Stimulated activated CD8-positive, alpha-beta memory T cell treated with anti-CD3 and anti-CD28 coated beads, Interleukin-15, amount 100 ng/mL, for 24 hours (primary cell): ENCODE results near the gene BRD4.

Experiments used
- DNase-seq: peaks from one replicate; pipeline ENCODE4 v3.0.0-alpha.2; 2020; ENCODE audit warnings: low read depth

BRD4 gene

GRCh38 chr19:15248106-15248505, 84.2 kb downstream of the BRD4 start:
- no peak for DNase-seq

DNA sequence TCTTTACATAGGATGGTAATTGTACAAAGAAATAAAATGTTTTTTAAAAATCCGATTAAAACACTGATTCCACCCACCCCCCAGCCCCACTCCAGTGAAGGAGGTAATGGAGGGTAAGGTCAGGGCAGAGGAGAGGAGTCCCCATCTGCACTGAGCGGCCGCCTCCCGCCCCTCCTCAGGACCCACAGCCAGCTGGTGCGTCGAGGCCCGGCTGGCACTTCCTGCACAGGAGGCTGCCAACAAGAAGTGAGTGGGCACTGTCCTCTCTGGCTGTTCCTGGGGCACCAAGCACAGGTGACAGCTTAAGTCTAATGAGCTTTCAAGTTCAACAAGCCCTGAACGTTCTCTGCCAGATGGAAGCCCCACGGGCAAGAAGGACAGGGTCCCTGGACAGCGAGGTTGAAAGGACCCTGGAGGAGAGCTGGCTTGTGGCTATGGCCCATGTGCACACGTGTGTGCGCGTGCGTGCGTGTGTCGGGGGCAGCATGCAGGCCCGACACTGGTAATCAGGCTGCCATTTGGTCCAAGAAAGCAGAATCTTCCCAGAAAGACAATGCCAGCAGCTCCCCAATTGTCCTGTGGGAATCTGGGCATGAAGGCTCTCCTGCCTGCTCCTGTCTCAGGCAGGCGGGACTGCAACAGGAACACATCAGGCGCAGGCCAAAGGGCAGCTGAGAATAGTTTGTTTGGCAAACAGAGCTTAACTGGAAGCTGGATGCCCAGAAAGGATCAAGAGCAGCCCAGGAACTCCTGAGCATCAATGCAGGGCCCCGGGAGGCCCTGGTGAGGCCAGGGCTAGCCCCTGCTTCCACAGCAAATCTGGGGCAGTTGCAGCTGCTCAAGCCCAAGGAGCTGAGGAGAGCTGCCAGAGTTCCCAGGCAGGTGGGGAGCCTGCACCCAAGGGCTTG, 85.0 kb downstream of the BRD4 start:
- no peak for DNase-seq

DNA sequence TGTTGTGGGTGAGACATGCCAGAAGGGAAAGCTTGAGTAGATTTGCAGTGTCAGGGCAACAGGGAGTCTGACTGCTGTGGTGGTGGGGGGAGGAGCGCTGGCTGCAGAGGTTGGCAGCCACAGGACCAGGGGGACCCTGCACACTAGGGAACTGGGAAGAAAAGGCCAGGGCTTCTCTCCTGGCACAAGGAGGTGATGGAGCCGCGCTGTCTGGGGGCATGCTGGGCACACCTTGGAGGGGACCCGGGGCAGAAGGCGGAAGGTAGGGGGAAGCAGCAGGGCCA, 86.2 kb downstream of the BRD4 start:
- no peak for DNase-seq

DNA sequence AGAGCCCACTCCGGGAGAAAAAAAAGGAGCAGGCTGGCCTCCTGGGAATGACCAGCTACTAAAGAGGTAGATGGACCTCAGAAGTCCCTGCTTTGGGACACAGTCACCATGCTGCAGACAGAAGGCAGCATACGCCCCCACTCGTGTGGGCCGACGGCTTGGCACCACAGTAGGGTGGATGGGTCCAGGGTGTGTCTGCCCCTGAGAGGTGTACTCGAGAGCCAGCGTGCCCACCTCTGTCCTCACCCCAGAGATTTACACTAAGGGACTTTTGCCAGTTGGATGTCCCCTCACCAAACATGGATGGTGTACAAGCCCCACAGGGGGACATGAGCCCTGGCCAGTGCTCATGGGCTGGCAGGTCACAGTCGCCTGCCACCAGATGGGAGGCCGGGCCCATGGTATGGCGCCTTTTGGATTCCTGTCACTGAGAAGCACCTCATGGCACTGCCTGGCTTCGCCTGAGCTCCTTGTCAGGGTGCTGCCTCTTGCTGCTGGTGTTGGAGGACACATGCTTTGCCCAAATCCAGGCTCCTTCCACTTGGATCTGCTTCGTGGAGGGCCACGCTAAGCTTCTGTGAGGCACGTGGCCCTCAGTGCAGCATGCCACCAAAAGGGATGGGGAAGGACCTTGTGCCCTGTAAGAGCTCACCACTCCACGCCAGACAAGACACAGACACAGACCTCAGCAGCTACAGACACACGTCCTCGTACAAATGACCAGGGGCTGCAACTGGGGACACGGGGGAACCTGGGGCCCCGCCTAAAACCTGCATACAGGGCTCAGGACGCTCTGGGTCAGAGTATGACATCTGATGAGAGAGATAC, 86.8 kb downstream of the BRD4 start:
- DNase-seq: no peak

- no peak for DNase-seq
These were observed 87.5 kb downstream of the BRD4 start for GRCh38 chr19:15244808-15245207.

DNA sequence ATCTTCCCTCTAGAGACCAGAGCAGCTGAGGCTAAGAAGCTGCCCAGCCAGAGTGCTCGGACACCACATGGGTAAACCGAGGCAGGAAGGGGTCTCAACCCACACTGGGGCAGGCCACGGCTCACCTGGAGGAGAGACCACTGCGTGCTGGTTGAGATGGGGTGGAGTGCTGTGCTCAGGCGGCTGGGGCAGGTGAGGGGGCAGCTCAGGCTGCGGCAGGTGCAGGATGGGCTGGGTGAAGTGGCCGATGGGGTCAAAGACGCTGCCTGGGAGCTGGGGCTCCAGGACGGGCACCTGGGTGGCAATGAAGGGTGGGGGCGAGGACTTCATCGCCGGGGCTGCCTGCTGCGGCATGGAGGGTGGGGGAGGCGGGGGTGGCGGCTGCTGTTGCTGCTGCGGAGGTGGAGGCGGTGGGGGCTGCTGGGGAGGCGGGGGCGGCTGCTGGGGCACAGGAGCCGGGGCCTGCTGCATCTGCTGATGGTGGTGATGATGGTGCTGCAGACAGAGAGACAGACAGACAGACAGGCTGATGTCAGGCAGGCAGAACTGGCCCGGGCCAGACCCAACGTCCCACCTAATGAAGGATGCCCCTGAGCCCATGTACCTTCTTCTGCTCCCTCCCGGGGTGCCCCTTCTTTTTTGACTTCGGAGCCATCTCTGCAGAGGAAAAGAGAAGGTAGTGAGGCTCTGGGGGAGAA, 88.1 kb downstream of the BRD4 start:
- DNase-seq: no peak

GRCh38 chr19:15243236-15243957, 88.9 kb downstream of the BRD4 start:
- no peak for DNase-seq

- DNase-seq: no peak
These were observed 91.0 kb downstream of the BRD4 start for GRCh38 chr19:15241259-15241910.

GRCh38 chr19:15240515-15240914, 91.8 kb downstream of the BRD4 start:
- DNase-seq: no peak

- no peak for DNase-seq
These were observed 92.9 kb downstream of the BRD4 start for GRCh38 chr19:15239337-15239949.

GRCh38 chr19:15238639-15239155, 93.6 kb downstream of the BRD4 start:
- DNase-seq: no peak

DNA sequence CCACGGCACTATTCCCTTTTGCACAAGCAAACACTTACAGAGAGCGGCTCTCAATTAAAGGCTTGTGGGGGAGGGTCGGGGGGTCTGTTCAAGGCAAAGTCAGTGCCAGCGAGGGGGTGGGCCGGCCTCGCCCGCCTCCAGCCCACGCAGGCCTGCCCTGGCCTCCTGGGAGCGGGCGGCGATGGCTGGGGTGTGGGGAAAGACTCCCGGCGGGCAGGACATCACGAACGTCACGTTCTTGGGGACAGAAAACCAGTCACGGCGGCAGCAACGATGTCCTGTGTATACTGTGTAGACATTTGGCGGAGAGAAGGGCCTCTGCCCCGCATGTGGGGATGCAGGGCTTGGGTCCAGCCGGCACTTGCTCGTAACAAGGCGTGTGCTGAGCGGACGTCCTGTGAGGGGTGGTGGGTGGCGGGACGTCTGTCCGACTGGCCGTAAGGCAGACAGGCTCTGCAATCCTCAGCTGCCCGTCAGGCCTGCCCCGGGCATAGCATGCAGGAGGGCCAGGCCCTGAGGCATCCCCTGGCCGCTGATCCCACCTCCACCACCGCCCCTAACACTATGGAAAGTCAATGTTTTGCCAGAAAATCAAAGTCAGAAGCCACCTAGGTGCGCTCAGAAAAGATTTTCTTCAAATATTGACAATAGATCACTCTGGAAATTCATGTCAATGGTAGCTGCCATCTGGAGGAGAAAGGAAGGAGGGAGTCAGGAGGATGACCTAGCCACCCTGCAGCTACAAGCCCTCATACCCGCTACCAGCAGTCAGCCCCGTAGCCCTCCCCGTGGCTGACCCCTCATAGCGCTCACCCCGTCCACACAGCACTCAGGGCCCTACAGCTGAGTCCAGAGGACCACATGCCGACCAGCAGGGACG, 94.3 kb downstream of the BRD4 start:
- DNase-seq: no peak

DNA sequence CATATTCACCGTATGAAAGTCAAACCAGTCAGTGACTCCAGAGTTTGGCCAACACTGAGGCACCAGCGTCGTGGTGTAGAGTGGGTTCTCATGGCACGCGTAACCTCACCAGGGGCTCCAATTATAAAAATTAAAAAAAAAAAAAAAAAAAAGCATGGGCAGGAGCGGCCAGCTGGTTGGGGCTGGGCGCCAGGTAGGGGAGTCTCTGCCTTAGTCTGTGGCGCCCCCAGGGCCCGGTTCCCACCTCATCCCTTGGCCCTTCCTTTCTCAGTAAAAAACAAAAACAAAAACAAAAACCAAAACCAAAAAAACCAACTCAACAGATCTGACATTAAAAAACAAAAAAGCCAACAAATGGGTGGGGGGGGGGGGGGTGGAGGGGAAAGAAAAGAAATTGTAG, 95.5 kb downstream of the BRD4 start:
- no peak for DNase-seq

GRCh38 chr19:15235781-15236180, 96.6 kb downstream of the BRD4 start:
- DNase-seq: no peak

GRCh38 chr19:15234431-15235130, 97.8 kb downstream of the BRD4 start:
- DNase-seq: no peak

DNA sequence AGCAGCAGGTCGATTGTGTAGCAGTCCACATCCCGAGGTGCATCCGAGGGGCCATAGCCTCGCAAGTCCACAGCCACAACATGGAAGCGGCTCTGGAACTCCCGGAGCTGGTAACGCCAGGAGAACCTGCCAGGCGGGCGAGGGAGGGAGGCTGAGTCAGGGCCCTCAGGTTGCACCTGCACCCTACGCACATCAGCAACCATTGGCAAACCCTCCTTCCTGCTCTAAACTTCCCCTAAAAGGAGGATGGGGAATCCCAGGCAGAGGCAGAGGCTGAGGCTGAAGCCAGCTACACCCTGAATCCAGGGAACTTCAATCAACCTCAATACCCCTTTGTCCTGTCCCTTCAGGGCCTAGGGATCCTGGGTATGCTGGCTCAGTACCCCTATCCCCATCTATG, 101.1 kb downstream of the BRD4 start:
- no peak for DNase-seq

DNA sequence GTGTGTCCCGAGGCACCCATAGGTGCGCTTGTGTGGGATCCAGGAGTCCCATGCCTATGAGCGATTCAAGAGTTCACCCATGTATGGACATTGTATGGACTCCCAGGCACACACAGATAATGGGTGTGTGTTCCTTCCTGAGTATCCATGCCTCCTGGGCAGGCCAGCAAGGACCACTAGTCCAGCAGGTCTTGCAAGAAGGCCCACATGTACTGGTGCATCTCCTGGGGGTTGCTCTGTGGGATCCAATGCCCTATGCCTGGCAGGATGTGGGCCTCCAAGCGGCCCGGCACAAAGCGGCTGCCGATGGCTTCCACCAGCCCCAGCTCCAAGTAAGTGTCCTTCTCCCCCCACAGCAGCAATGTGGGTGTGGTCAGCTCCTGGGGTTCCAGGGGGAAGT, 105.1 kb downstream of the BRD4 start:
- no peak for DNase-seq

- no peak for DNase-seq
These were observed 106.6 kb downstream of the BRD4 start for GRCh38 chr19:15225760-15226159.

GRCh38 chr19:15223649-15224361, 108.5 kb downstream of the BRD4 start:
- DNase-seq: no peak
